ENCODE data around the gene SHC3. TPM values are rescaled to one million over a fixed set of nuclear protein-coding genes. Genes with fewer than 3 reads are reported as not detected.

The SHC3 gene
- total and polyA plus RNA-seq, 2 experiments from 2014 or later, result 1.3 to 2.9 TPM

DNA sequence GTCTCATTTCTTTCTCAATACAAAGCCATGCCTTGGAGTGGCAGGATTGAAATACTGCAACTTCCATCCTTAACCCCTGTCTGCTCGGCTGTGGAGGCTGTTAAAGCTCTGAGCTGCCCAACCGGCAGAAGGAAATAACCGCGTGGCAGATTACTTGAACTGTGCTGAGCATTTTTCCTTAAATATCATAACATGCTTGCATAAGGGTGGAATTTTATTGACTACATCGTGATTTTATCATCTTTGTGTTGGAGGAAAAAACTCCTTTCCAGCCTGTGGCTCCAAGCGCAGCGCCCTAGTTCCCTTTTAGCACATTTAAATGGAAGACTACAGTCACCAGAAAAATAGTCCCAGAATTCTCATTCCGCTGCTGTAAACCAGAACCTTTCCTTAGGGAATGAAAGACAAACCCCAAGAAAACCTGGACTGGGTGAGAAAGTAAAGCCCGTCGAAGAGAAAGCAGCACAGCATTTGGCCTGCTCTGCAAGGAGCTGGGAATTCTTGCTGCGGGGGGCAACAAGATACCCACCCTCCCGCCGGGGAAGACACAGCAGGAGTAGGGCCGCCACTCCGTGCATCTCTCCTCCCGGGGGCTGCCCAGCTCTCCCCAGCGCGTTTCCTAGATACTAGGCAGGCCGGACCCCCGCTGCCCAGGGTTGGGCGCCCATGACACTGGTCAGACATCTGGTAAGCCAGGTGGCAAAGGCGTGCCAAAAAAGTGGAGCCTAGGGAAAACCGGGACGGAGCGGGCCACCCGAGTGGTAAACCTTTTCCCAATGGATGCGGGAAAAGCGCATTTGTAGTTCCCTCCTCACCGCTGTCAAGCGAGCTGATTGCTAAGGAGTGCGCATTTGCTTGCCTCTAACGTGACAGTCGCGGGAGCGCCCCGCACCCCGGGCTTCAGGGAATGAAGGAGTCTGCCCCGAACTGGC is 1.3 kb downstream of the SHC3 start:
- ATAC-seq (peak; percentile 30), DNase-seq (ENCODE audit: low spot score) (peak; percentile 67)
- peak overlapping the region; percentile 84 for H2AFZ ChIP-seq
- H4K20me1 ChIP-seq (replicated peaks; ENCODE audit: insufficient read depth), result peaks cover 6% of the 10 kb centered on the region; the same call in 1 of the 2 replicates
- Mint-ChIP-seq H3K27ac (no peak overlapping the region), H3K27me3 (ENCODE audit: insufficient read depth, low read depth, poor library complexity) (peaks cover 49% of the 10 kb centered on the region), H3K4me1 (peaks cover 43% of the 10 kb centered on the region), H3K9me3 (no peaks in the 10 kb centered on the region), H3K4me3 (peak overlapping the region; percentile 74), H3K36me3 (ENCODE audit: low read depth) (no peaks in the 10 kb centered on the region; the same call in 2 of the 3 replicates)
- H3K4me3 ChIP-seq, result peak overlapping the region; percentile 76
- peaks cover 14% of the 10 kb centered on the region; the same call in 1 of the 2 replicates for H3K79me2 ChIP-seq (replicated peaks; ENCODE audit: insufficient read depth)
- no peaks in the 10 kb centered on the region for H3K36me3 ChIP-seq (ENCODE audit: insufficient read depth)
- peaks cover 7% of the 10 kb centered on the region; the same call in 1 of the 2 replicates for H3F3A ChIP-seq (replicated peaks; ENCODE audit: low read depth)
- H3K9me2 ChIP-seq (ENCODE audit: insufficient read depth), result no peaks in the 10 kb centered on the region
- peaks cover 28% of the 10 kb centered on the region for H3K4me1 ChIP-seq (ENCODE audit: insufficient read depth)
- H3K4me2 ChIP-seq, result peak overlapping the region; percentile 95
- H3K27ac ChIP-seq (ENCODE audit: low read depth), result no peak overlapping the region
- peaks cover 46% of the 10 kb centered on the region for H3K27me3 ChIP-seq (ENCODE audit: insufficient read depth)
- peak; percentile 35 for TF ChIP-seq EZH2 (IDR thresholded peaks at IDR 0.05; ENCODE audit: low read depth, unreplicated experiment)
- TF ChIP-seq JUNB (IDR thresholded peaks at IDR 0.05; ENCODE audit: unreplicated experiment), result no peak

DNA sequence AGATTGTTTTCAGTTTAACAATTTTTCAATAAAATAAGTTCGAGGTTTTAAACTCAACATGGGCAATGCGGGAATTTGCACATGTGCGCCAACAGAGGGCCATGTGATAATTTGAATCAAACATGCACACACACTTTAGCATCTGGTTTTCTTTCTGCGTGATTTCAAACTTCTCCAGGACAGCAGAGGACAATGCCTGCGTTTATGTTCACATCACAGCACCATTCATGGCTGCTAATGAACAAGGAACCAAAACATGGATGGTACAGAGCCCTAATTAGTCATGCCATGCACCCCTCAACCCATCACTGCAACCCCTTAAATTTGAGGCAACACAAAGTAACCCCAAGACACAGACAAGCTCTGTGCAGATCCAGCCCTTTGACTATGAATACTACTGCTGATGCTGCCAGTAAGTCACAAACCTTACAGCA is 2.8 kb downstream of the SHC3 start:
- Histone ChIP-seq H3K79me2 (replicated peaks; ENCODE audit: insufficient read depth) (peaks cover 14% of the 10 kb centered on the region; the same call in 1 of the 2 replicates), H3K9me2 (ENCODE audit: insufficient read depth) (no peaks in the 10 kb centered on the region), H3K36me3 (ENCODE audit: insufficient read depth) (no peaks in the 10 kb centered on the region), H4K20me1 (replicated peaks; ENCODE audit: insufficient read depth) (peaks cover 6% of the 10 kb centered on the region; the same call in 1 of the 2 replicates), H3K27me3 (ENCODE audit: insufficient read depth) (peaks cover 46% of the 10 kb centered on the region), H3K27ac (ENCODE audit: low read depth) (no peak overlapping the region), H3F3A (replicated peaks; ENCODE audit: low read depth) (peaks cover 7% of the 10 kb centered on the region; the same call in 1 of the 2 replicates), H3K4me2 (peak overlapping the region; percentile 95), H2AFZ (no peak overlapping the region), H3K4me3 (0 out of 2 replicates have a peak overlapping the region, but pooled peaks have one; percentile 17), H3K4me1 (ENCODE audit: insufficient read depth) (peaks cover 28% of the 10 kb centered on the region)
- DNase-seq (ENCODE audit: low spot score) (no peak), ATAC-seq (no peak)
- H3K27ac Mint-ChIP-seq, result no peak overlapping the region
- H3K36me3 Mint-ChIP-seq (ENCODE audit: low read depth), result no peaks in the 10 kb centered on the region; the same call in 2 of the 3 replicates
- TF ChIP-seq, protein P1, sequence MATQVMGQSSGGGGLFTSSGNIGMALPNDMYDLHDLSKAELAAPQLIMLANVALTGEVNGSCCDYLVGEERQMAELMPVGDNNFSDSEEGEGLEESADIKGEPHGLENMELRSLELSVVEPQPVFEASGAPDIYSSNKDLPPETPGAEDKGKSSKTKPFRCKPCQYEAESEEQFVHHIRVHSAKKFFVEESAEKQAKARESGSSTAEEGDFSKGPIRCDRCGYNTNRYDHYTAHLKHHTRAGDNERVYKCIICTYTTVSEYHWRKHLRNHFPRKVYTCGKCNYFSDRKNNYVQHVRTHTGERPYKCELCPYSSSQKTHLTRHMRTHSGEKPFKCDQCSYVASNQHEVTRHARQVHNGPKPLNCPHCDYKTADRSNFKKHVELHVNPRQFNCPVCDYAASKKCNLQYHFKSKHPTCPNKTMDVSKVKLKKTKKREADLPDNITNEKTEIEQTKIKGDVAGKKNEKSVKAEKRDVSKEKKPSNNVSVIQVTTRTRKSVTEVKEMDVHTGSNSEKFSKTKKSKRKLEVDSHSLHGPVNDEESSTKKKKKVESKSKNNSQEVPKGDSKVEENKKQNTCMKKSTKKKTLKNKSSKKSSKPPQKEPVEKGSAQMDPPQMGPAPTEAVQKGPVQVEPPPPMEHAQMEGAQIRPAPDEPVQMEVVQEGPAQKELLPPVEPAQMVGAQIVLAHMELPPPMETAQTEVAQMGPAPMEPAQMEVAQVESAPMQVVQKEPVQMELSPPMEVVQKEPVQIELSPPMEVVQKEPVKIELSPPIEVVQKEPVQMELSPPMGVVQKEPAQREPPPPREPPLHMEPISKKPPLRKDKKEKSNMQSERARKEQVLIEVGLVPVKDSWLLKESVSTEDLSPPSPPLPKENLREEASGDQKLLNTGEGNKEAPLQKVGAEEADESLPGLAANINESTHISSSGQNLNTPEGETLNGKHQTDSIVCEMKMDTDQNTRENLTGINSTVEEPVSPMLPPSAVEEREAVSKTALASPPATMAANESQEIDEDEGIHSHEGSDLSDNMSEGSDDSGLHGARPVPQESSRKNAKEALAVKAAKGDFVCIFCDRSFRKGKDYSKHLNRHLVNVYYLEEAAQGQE (IDR thresholded peaks at IDR 0.05; ENCODE audit: unreplicated experiment), result no peak
- TF ChIP-seq, protein P2, sequence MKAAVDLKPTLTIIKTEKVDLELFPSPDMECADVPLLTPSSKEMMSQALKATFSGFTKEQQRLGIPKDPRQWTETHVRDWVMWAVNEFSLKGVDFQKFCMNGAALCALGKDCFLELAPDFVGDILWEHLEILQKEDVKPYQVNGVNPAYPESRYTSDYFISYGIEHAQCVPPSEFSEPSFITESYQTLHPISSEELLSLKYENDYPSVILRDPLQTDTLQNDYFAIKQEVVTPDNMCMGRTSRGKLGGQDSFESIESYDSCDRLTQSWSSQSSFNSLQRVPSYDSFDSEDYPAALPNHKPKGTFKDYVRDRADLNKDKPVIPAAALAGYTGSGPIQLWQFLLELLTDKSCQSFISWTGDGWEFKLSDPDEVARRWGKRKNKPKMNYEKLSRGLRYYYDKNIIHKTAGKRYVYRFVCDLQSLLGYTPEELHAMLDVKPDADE (IDR thresholded peaks at IDR 0.05), result no peak
- no peak for TF ChIP-seq ZNF114 (CRISPR knock-in tag; IDR thresholded peaks at IDR 0.05)
- TF ChIP-seq, protein P3, sequence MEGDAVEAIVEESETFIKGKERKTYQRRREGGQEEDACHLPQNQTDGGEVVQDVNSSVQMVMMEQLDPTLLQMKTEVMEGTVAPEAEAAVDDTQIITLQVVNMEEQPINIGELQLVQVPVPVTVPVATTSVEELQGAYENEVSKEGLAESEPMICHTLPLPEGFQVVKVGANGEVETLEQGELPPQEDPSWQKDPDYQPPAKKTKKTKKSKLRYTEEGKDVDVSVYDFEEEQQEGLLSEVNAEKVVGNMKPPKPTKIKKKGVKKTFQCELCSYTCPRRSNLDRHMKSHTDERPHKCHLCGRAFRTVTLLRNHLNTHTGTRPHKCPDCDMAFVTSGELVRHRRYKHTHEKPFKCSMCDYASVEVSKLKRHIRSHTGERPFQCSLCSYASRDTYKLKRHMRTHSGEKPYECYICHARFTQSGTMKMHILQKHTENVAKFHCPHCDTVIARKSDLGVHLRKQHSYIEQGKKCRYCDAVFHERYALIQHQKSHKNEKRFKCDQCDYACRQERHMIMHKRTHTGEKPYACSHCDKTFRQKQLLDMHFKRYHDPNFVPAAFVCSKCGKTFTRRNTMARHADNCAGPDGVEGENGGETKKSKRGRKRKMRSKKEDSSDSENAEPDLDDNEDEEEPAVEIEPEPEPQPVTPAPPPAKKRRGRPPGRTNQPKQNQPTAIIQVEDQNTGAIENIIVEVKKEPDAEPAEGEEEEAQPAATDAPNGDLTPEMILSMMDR (conservative IDR thresholded peaks at IDR 0.05; ENCODE audit: low read depth in 2 of 2), result no peak
- H3K9me3 Mint-ChIP-seq, result no peaks in the 10 kb centered on the region
- peak overlapping the region; percentile 74; the same call in 2 of the 3 replicates for H3K4me3 Mint-ChIP-seq
- H3K27me3 Mint-ChIP-seq (ENCODE audit: insufficient read depth, low read depth, poor library complexity), result peaks cover 42% of the 10 kb centered on the region
- peaks cover 37% of the 10 kb centered on the region for H3K4me1 Mint-ChIP-seq

Data from GM23338 (cell line).